ENCODE measurements around the gene TM4SF5. TPM values are rescaled to one million over a fixed set of nuclear protein-coding genes. Genes with fewer than 3 reads are reported as not detected.

TM4SF5 gene
- total and polyA plus RNA-seq, 10 of the 15 experiments (the other 5 are each of a cell fraction or from before 2014, with no cell fraction given) = 0.40 TPM; not detected in 9

DNA sequence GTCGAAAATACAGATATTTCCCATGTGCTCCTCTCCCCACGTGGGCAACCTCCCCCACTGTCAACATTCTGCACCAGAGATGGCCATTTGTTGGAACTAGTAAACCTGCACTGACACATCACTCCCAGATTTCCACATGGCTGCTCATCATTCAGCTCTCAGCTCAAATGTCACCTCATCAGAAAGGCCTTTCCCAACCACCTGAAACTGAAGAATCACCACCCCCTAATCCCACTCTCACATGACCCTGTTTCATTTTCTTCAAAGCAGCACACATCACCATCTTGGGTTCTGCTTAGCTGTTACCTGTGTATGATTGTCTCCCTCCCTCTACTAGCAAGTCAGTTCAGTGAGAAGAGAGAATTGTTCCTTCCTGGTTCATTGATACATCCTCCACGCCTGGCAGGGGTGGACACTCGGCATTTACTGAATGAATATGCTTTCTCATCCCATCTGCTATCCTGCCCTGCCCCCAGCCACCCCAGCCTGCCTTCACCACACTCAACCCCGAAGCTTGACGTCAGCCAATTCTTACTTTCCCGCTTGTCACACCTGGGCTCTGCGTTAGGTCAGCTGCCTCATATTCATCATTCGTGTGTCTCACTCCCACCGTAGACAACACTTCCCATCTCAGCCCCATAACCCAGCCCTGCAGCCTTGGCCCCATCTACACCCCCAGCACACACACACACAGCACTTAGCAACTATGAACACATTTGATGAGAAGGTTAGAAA lies 28.9 kb downstream of the TM4SF5 start:
- ChIA-PET POLR2A (interaction anchor here (1.0 kb wide), 1 partner anchor 10 kb away, joined by 5 read pairs; no protein-coding TSS in a partner anchor), CTCF (interaction anchor here (1.1 kb wide), 1 partner anchor 12 kb away, joined by 3 read pairs; the partner anchor contains the start of gene GLTPD2), SMC1A (ENCODE audit: uncharacterized antibody, unreplicated experiment) (interaction anchor here (1.0 to 1.1 kb wide), 2 partner anchors 11 to 75 kb away, joined by 3 read pairs; no protein-coding TSS in a partner anchor), RAD21 (ENCODE audit: unreplicated experiment) (no interaction called here)
- Histone ChIP-seq H3K27me3 (replicated peaks in 1 of 2; ENCODE audit: control insufficient read depth in 2 of 2, insufficient read depth in 2 of 2, low read length in 1 of 2) (no peaks in the 10 kb centered on the region), H3K4me3 (no peak overlapping the region), H3K4me1 (ENCODE audit: control insufficient read depth, insufficient read depth, low read length) (peaks cover 21% of the 10 kb centered on the region), H4K20me1 (ENCODE audit: control insufficient read depth, insufficient read depth) (no peaks in the 10 kb centered on the region), H2AFZ (ENCODE audit: control insufficient read depth, low read depth, low read length) (peak overlapping the region; percentile 52; the same call in 1 of the 2 replicates), H3K9me3 (replicated peaks; ENCODE audit: control insufficient read depth, insufficient read depth, low read length) (no peaks in the 10 kb centered on the region), H3K79me2 (ENCODE audit: control insufficient read depth, insufficient read depth, low read length) (peaks cover 11% of the 10 kb centered on the region), H3K9ac (ENCODE audit: control insufficient read depth, insufficient read depth, low read length) (no peak overlapping the region), H3K36me3 (ENCODE audit: control insufficient read depth in 2 of 2, insufficient read depth in 2 of 2, low read length in 1 of 2) (peaks cover 2 to 13% of the 10 kb centered on the region in 2 experiments; a peak in 3 of 4 replicates), H3K4me2 (ENCODE audit: control insufficient read depth, insufficient read depth) (0 out of 2 replicates have a peak overlapping the region, but pooled peaks have one; percentile 47), H3K27ac (ENCODE audit: control insufficient read depth, insufficient read depth) (peak overlapping the region; percentile 20; the same call in 1 of the 2 replicates)
- no TSS peak for BruUV-seq (replicated peaks)
- FAIRE-seq = no peak
- in situ Hi-C loops (cut with MboI) = no loop called here
- intact Hi-C loops (cut with micrococcal nuclease; ENCODE audit: unreplicated experiment) = no loop called here
- TF ChIP-seq NFIC (IDR thresholded peaks at IDR 0.05; ENCODE audit: low read depth, low read length) (no peak), YY1 (IDR thresholded peaks at IDR 0.05; ENCODE audit: low read depth, low read length) (0 out of 2 replicates have a peak, but pooled peaks have one; percentile 2), EED (IDR thresholded peaks at IDR 0.05; ENCODE audit: low read depth) (peak; percentile 58; the same call in 1 of the 2 replicates), SRF (IDR thresholded peaks at IDR 0.05; ENCODE audit: low read depth in 2 of 2, low read length in 2 of 2) (no peak), POLR2A (IDR thresholded peaks at IDR 0.05; ENCODE audit: low read depth, low read length) (0 out of 2 replicates have a peak, but pooled peaks have one; percentile 21), RUNX3 (IDR thresholded peaks at IDR 0.05; ENCODE audit: low read length) (peak; percentile 64)
- no peak for DNase-seq (ENCODE audit: low read depth, low spot score)
- ATAC-seq = peak; percentile 25; the same call in 2 of the 3 replicates
- 73% methylated on average over 10 of the region's 10 CpGs for WGBS (ENCODE audit: insufficient coverage, insufficient replicate concordance, low lambda C conversion rate, missing lambda C conversion rate)

DNA sequence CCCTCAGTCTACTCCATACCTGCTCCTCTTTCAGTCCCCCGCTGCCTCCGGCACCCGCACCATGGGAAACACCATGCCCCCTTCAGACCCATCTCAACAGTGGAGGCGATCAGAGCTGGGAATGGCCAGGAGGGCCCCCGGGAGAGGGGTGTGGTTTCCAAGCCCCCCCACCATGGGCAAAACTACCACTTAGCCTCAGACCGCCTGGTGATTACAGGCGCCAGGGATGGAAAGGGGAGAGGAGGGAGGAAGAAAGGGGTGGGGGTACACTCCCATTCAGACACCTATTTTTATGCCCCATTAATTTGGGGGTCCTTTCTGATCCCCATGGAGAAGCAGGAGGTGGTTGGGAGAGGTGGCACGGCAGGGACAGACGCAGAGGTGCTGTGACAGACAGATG lies 30.5 kb downstream of the TM4SF5 start, which contains the start of gene C17orf114:
Gene C17orf114, minus strand, starts transcription at position 101 of the 400 bp plus-strand sequence.
- BruUV-seq (replicated peaks) = no TSS peak
- CTCF ChIA-PET = no interaction called here
- SMC1A ChIA-PET (ENCODE audit: uncharacterized antibody, unreplicated experiment) = no interaction called here
- intact Hi-C loops (cut with micrococcal nuclease; ENCODE audit: unreplicated experiment) = no loop called here
- RAD21 ChIA-PET (ENCODE audit: unreplicated experiment) = no interaction called here
- Histone ChIP-seq H3K4me2 (ENCODE audit: control insufficient read depth, insufficient read depth) (no peak within 1 kb of the TSS), H3K79me2 (ENCODE audit: control insufficient read depth, insufficient read depth, low read length) (peaks cover under 1% of the 10 kb centered on the region), H3K4me3 (no peak within 1 kb of the TSS), H4K20me1 (ENCODE audit: control insufficient read depth, insufficient read depth) (no peaks in the 10 kb centered on the region), H3K27ac (ENCODE audit: control insufficient read depth, insufficient read depth) (no peak within 1 kb of the TSS), H3K27me3 (replicated peaks in 1 of 2; ENCODE audit: control insufficient read depth in 2 of 2, insufficient read depth in 2 of 2, low read length in 1 of 2) (no peaks in the 10 kb centered on the region), H3K9me3 (replicated peaks; ENCODE audit: control insufficient read depth, insufficient read depth, low read length) (no peaks in the 10 kb centered on the region), H2AFZ (ENCODE audit: control insufficient read depth, low read depth, low read length) (no peak within 1 kb of the TSS), H3K4me1 (ENCODE audit: control insufficient read depth, insufficient read depth, low read length) (peaks cover 16% of the 10 kb centered on the region), H3K36me3 (ENCODE audit: control insufficient read depth in 2 of 2, insufficient read depth in 2 of 2, low read length in 1 of 2) (peaks cover 2 to 13% of the 10 kb centered on the region in 2 experiments; a peak in 3 of 4 replicates), H3K9ac (ENCODE audit: control insufficient read depth, insufficient read depth, low read length) (no peak within 1 kb of the TSS)
- ATAC-seq (no peak), FAIRE-seq (no peak), DNase-seq (ENCODE audit: low read depth, low spot score) (no peak)
- 71% methylated on average over 9 of the region's 9 CpGs for WGBS (ENCODE audit: insufficient coverage, insufficient replicate concordance, low lambda C conversion rate, missing lambda C conversion rate)
- in situ Hi-C loops (cut with MboI) = no loop called here
- POLR2A ChIA-PET = no interaction called here
- TF ChIP-seq NFIC (IDR thresholded peaks at IDR 0.05; ENCODE audit: low read depth, low read length) = no peak
- TF ChIP-seq ZZZ3 (IDR thresholded peaks at IDR 0.05; ENCODE audit: control insufficient read depth, insufficient read length, low read depth) = no peak
- TF ChIP-seq, protein P1, sequence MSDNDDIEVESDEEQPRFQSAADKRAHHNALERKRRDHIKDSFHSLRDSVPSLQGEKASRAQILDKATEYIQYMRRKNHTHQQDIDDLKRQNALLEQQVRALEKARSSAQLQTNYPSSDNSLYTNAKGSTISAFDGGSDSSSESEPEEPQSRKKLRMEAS (IDR thresholded peaks at IDR 0.05; ENCODE audit: low read depth, low read length) = no peak
- TF ChIP-seq GABPA (IDR thresholded peaks at IDR 0.05; ENCODE audit: low read depth) = no peak

Measured in GM12878 (cell line).